NOMO-1 treated with dmso at 0.1 percent for 144 hours (cell line): ENCODE measurements around the gene DCAF8L1.
"Not testable (repeated sequence)": the region's sequence is repeated elsewhere in the genome, so short reads cannot be mapped to it uniquely, and the experiment has no call there.

Experiments used
- DNase-seq: peaks from one replicate; lab custom pipeline; 2025; ENCODE audit not compliant: unreplicated experiment; lab: John Stamatoyannopoulos, UW

The DCAF8L1 gene

DNA sequence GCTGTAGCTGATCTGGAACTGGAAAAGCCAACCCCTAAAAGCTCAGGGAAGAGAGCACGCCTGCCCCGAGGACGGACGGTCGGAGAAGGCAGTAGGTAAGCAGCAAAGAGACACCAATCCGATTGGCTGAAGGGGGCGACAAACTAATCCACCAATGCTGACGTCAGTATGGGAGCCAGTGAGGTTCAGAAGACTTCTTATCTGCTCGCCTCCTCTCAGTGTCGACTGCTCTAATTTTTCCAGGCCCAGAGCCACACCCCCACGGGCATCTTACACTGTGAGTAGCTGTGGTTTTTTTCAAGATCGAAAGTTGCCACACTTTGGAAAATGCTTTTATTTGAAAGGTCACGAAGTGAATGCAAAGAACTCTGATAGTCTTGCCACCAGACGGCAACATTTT is at the start of gene DCAF8L1:
DCAF8L1 (minus strand) TSS at position 101 of the 400 bp plus-strand sequence. CDS start 115 bp downstream, outside the sequence.
- DNase-seq = no peak

DNA sequence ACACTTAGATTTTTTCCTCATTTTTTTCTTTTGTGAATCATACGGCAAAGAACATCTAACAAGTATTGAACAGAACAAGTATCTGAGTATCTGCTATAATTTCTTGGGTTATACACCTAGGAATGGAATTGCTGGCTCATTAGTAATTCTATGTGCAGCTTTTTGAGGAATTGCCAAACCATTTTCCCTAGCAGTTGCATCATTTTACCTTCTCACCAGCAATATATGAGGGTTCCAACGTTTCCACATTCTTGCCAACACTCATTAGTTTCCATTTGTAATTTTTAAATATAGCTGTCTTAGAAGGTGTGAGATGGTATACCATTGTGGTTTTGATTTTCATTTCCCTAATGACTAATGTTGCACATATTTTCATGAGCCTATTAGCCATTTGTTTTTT is 41.1 kb upstream of the DCAF8L1 start:
- DNase-seq = no peak

DNA sequence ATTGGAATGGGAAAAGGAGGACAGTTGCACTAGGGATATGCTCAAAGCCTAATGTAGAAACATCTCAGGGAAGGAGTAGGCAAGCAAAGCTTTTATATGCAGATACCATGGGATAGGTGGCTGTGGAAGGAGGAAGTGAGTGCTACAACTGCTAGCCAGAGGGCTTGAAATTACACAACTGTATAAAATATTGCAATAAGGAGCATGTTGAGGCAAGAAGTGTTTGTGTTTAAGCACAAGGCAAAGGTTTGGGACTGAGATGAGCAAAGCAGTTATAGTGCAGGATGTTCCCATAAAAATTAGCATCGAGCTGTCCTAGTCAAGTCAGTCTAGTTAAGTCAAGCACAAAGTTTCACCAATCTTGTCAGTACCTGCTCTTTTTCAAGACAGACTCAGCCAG is 35.6 kb upstream of the DCAF8L1 start:
- no peak for DNase-seq

DNA sequence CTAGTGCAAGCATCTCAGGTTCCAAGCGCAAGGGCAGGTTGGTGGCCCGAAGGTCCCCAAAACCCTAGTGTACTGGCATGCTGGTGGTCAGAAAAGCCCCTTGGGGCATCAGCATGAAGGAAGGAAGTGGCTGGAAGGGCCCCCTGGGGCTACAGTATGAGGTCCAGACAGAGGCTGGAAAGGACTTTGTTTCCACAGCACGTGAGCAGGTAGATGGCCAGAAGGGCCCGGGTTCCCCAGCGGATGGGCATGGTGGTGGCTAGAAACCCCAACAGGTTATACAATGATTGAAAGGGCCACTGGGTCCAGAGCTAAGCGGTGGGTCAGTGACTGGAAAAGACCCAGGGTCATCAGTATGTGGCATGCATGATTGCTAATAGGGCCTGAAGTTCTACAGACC is 34.7 kb upstream of the DCAF8L1 start:
- DNase-seq = no peak

DNA sequence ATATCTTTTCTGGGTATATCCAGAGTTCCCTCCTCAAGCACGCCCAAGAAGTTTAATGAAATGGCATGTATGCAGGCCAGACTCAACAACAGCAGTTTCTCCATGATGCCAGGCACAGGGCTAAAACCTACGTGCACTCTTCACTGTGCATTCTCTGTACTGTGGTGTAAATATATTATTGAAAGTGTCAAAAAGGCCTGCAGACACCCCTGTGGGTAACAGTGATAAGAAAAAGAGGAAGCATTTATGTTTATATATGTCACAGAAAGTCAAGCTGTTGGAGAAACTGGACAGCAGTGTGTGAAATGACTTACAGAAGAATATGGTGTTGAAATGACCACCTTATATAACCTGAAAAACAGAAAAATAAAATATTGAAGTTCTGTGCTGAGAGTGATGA is 29.6 kb upstream of the DCAF8L1 start:
- no peak for DNase-seq

DNA sequence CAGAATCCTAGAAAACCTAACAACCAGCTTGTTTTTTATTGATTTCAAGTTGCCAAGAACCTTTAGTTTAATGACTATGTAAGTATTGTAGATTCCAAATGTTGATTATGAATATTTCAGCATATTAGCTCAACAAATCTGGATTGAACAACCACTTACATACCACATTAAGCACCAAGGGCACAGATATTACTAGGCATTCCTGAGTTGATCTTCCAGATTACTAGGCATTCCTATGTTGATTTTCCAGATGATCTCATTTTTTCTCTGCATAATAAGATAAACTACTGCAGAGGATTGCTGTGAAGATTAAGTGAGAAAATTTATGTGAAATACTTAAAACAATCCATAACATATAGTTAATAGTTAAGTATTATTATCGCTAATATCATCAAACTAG is 17.4 kb upstream of the DCAF8L1 start:
- no peak for DNase-seq

DNA sequence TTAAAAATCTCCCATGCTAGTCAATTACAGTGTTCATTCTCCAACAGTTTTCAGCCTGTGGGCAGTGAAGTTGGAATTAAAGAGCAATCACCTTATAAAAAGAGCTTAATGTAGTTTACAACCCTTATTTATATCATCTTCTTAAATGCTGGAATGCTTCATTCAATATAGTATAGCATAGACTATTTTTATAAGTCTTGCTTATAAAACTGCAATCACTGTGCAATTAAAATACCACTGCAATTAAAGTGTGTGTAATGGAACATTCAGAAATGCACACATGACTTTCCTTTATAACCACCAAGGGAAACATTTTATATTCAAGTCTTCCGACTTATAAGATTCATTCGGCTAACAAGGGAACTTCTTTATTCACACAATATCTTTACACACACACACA is 16.4 kb upstream of the DCAF8L1 start:
- no peak for DNase-seq

DNA sequence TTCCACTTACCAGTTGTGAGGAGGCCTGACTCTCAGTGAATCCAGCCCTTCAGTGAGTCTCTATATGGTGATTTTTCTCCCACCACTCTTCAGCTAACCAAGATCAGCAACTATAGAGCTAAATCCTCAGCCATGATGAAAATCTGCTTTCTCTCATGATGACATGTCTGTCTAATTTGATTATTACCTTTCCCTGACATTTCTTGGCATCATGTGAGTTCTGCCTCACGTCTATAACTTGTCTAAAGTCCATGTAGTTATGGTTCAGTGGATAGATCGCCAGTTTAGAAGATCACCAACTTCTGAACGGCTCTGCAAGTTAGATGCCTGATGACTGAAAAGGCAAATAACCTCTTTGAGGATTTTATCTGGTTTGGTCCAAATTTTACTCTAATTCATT is 14.9 kb upstream of the DCAF8L1 start:
- DNase-seq = no peak

DNA sequence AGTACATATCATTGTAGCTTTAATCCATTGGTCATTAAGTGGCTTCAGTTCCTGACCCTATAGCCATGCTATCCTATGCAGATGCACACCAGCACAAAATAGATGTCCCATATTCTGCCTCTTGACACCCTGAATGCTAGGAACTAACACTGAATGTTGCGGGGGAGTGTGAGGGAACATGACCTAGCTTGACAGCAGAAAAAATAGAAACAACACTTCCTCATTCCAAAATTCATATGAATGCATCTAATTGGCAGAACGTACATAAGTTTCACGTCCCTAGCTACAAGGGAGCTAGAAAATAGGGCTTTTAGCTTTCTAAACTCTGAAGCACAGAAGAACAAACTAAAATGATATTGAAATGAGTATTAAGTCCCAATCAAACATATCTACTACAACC is 14.4 kb upstream of the DCAF8L1 start:
- DNase-seq = no peak

DNA sequence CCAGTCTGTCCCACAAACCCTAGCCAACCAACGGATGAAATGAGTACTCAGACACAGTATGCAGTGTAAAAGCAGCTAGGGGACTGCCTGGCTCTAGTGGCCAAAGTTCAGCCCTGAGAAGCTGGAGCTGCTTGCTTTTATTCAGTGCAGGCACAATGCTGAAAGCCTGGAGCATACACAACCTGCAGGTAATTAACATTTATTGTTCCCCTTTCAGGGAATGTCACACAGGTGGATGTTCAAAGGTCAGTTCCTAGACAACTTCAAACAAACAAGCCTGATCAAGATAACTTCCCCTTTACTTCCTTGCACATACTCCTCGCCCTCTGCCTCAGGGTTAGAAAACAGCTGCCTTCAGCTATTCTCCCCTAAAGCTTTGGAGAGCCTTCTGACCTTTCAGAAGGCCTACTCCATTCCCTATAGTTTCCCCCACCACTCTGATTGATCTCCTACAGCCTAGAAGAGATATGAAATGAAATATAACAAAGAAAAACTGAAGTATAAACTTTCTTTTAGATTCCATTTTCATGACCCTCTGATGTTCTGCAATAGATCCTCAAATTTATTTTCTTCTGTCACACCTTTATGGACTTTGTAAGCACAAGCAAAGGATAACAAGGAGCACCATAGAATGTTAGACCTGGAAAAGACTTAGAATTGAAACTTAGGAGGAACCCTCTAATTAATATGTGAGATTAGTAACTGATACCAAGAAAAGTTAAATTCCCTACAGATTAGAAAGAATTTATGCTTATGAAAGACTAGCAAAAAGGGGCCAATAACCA is 6.8 kb upstream of the DCAF8L1 start:
- DNase-seq = no peak

DNA sequence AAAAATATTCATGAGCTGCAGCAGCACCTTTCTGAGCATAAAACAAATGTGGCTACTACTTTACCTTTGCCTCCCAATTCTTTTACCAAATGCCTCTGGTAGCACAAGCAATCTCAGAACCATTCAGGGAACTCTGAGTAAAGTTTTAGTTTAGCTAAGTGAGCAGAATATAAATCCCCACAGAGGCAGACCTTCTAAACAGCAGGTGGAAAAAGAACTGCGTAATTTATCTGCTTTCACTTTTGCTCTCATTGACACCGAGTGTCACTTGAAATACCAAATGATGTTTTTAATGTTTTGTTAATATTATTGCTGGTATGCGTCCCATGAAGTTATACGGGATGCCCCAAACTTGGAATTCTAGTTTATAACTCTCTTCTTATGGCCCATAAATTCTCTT is 4.3 kb downstream of the DCAF8L1 start:
- DNase-seq = not testable (repeated sequence)

DNA sequence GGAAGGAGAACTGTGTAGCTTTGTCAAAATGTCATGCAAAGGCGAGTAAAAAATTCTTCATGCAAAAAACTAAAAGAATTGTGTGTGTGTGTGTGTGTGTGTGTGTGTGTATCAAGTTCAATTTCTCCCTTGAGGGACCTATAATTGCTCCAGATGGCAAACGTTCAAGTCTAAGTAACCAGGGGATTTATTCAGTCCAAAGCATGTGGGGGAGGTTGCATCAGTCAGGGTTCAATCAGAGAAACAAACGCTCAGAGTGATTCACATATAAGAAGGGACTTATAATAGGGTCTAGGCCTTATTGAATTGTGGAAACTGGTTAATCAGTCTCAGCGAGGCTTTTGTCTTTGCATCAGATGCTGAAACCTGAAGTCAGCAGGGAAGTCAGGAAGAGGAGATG is 5.0 kb downstream of the DCAF8L1 start:
- DNase-seq = no peak

DNA sequence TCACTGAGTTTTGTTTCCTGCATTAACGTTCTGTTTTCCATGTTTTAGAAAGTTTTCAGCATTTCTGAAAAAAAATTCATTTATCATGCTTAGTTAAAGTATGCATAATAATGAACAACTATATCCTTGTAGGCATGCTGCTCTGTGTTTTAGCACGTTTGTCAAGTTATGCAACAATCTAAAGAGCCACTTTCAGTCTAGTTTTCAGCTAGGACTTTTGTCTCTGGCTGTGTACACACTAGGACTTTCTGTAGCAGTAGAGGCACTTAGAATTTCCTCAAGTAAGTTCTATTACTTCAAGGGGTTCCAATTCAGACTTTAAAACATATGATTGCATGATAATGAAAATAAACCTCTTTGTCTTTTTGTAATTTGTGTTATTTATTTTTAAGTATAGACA is 12.4 kb downstream of the DCAF8L1 start:
- DNase-seq = no peak

DNA sequence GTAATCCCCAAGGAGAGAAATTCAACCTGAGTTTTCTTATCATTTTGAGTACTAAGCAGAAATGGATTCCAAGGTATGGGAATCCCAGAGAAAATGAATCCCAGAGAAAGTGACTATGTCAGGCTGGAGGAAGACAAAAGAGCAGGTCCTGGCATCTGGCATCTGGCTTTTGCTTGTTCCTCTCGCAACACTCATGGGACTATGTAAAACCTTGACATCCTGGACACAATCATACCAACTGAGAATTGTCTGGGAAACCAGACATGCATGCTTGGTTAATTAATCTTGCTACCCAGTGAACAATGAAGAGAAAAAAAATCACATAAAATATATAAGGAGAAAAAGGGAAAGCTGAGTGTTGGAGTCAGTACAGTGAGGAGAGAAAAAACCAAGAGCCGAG is 12.9 kb downstream of the DCAF8L1 start:
- DNase-seq = no peak

DNA sequence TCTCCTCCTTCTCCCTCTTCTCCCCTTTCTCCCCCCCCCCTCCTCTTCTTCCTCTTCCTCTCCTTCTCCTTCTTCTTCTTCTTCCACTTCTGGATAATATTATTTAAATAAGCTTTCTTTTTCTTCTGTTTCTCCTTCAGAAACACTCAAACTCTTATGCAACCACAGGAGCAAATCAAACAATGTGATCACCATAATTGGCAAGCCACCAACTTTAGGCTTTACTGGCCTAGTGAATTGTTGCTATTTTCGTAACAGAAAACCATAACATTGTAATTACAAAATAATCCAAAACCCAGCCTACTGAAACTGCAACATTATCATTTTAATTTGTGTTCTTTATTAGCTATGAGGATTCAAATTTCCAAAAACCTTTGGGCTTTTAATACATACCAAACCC is 14.3 kb downstream of the DCAF8L1 start:
- DNase-seq = no peak

DNA sequence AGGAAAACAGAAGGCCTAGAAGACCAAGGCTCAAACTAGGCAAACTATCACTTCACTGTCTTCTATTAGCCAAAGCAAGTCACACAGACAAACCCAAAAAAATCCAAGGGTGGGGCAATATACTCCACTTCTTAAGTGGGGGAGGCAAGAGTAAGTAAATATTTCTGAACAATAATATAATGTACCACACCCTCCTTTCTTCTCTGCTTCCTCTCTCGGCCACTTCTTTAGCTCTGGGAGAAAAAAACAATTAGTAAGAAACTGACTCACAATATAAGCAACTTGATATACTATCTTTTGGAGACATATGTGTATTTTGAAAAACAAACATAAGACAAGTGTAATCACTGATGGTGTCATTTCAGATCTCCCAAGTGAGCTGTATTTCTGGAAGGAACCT is 14.8 kb downstream of the DCAF8L1 start:
- DNase-seq = no peak

DNA sequence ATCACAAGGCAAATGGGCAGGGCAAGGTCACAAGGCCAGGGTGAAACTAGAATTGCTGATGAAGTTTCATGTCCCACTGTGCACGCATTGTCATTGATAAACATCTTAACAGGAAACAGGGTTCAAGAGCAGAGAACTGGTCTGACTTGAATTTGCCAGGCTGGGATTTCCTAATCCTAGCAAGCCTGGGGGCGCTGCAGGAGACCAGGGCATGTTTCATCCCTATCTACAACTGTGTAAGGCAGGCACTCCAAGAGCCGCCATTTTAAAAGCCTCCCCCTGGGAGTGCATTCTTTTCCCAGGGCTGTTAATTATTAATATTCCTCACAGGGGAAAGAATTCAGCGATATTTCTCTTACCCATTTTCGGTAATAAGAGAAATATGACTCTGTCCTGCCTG is 15.9 kb downstream of the DCAF8L1 start:
- not testable (repeated sequence) for DNase-seq

DNA sequence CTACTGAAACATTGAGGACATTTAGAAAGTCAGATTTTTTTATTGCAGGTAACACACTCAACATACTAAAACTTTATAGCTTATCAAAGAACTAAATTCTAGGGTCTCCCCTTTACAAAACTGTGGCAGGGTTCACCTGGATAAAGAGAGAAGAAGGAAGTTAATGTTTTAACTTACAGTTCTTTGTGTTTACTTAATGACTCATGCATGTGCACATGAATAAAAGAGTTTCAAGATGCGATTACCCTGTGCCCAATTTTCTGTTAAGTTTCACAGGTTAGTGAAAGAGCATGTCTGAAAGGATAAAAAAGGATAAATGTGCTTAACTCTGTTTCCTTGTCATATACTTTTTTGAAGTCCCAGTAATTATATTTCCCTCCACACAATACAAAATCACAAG is 16.8 kb downstream of the DCAF8L1 start:
- DNase-seq = no peak

DNA sequence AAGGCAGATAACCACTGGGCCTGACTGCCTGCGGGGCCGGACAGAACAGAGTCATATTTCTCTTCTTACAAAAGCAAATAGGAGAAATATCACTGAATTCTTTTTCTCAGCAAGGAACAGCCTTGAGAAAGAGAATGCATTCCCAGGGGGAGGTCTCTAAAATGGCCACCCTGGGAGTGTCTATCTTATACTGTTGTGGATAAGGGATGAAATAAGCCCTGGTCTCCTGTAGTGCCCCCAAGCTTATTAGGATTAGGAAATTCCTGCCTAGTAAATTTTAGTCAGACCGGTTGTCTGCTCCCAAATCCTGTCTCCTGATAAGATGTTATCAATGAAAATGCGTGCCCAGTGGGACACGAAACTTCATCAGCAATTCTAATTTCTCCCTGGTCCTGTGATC is 20.8 kb downstream of the DCAF8L1 start:
- DNase-seq = not testable (repeated sequence)

DNA sequence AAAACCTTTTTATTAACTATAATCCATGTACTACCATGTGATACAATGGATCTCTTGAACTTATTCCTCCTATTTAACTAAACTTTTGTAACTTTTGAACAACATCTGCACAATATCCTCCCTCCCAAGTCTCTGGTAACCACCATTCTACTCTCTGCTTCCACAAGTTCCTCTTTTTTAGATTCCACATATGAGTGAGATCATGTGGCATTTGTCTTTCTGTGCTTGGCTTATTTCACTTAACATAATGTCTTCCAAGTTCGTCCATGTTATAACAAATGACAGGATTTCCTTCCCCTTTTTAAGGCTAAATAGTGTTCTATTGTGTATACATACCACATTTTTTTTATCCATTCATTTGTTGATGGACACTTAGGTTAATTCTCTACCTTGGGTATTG is 28.1 kb downstream of the DCAF8L1 start:
- DNase-seq = no peak

DNA sequence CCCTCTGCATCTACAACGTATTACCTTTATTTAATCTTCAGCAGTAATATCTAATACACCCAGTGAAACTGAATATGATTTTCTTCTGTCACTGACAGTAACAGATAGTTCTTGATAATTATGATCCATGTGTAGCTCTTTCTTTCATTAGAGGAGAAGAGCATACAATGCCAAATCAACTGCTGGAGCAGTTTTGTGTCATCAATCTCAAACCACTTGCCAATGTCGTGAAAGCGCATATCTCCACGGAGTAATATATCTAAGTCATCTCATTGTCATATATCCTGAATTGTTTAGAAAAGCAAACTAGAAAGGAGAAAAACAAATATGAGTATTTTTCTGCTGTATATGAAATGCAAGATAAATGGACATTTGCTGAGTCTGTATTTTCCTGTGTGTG is 47.9 kb downstream of the DCAF8L1 start:
- no peak for DNase-seq
